HEK293 (cell line): ENCODE results near the gene PPRC1.

ENCODE experiments used
- CTCF ChIA-PET: fragments of 350-600 bp; formaldehyde crosslinking; extraction: SDS; loops from one replicate; lab custom pipeline; 2021; ENCODE audit warnings: antibody characterized with exemption; lab: Yijun Ruan, JAX
- POLR2A ChIA-PET: fragments of 300-600 bp; formaldehyde crosslinking; extraction: SDS; loops from one replicate; lab custom pipeline; 2020; ENCODE audit warnings: antibody characterized with exemption, inconsistent platforms; lab: Yijun Ruan, JAX
- H3K27ac ChIP-seq: fragments of 200-500 bp; sonication (Bioruptor generic); 2 replicates; pipeline ENCODE4 v1.5.1; 2014; ENCODE audit warnings: low read depth, low read length, control low read depth, inconsistent platforms; ENCODE audit errors: extremely low read depth
- H3K36me3 ChIP-seq, 2 experiments: fragments of 200-500 bp in 1 of 2; sonication (Bioruptor generic) in 1 of 2; 1 replicate in 1 of 2; 2 replicates in 1 of 2; pipeline ENCODE4 v1.5.1; 2014 to 2017; ENCODE audit warnings: inconsistent platforms in 2 of 2, low read length in 2 of 2; ENCODE audit not compliant: control insufficient read depth in 2 of 2, insufficient read depth in 1 of 2
- H3K4me1 ChIP-seq: fragments of 200-500 bp; sonication (Bioruptor generic); 2 replicates; pipeline ENCODE4 v1.5.1; 2014; ENCODE audit warnings: mild to moderate bottlenecking, low read length, inconsistent platforms; ENCODE audit not compliant: control insufficient read depth, insufficient read depth
- H3K4me3 ChIP-seq: 2 replicates; pipeline ENCODE4 v1.5.1; 2011; ENCODE audit warnings: low read depth, mild to moderate bottlenecking, control low read depth, low read length, moderate library complexity
- H3K9me3 ChIP-seq: fragments of 200-500 bp; sonication (Bioruptor generic); 2 replicates; pipeline ENCODE4 v1.5.1; 2014; ENCODE audit warnings: low read depth, low read length, inconsistent platforms; ENCODE audit not compliant: control insufficient read depth, insufficient read depth
- EGR2 ChIP-seq: fragments of 450-650 bp; formaldehyde crosslinking; IDR thresholded peaks from 2 replicates; pipeline ENCODE4 v1.5.1; 2016; ENCODE audit warnings: low read depth, missing biosample characterization, missing genetic modification characterization
- FEZF1 ChIP-seq: fragments of 450-650 bp; formaldehyde crosslinking; IDR thresholded peaks from 2 replicates; pipeline ENCODE4 v1.5.1; 2016; ENCODE audit warnings: missing biosample characterization, missing genetic modification characterization
- GLIS2 ChIP-seq: fragments of 450-650 bp; formaldehyde crosslinking; IDR thresholded peaks from 2 replicates; pipeline ENCODE4 v1.5.1; 2016; ENCODE audit warnings: missing biosample characterization, missing genetic modification characterization
- HIC1 ChIP-seq: fragments of 450-650 bp; formaldehyde crosslinking; IDR thresholded peaks from 2 replicates; pipeline ENCODE4 v1.5.1; 2016; ENCODE audit warnings: missing biosample characterization, missing genetic modification characterization
- OVOL3 ChIP-seq: fragments of 450-650 bp; formaldehyde crosslinking; IDR thresholded peaks from 2 replicates; pipeline ENCODE4 v1.5.1; 2016; ENCODE audit warnings: missing biosample characterization, missing genetic modification characterization
- SP2 ChIP-seq: fragments of 450-650 bp; formaldehyde crosslinking; IDR thresholded peaks from 2 replicates; pipeline ENCODE4 v1.5.1; 2016; ENCODE audit warnings: missing biosample characterization, missing genetic modification characterization
- ZBTB26 ChIP-seq: fragments of 450-650 bp; formaldehyde crosslinking; optimal IDR thresholded peaks from 2 replicates; pipeline ENCODE3; 2016; ENCODE audit warnings: missing biosample characterization, mild to moderate bottlenecking, missing genetic modification characterization
- ZNF10 ChIP-seq: fragments of 450-650 bp; formaldehyde crosslinking; IDR thresholded peaks from 2 replicates; pipeline ENCODE4 v1.5.1; 2017; ENCODE audit warnings: missing biosample characterization, missing genetic modification characterization
- ZNF138 ChIP-seq: fragments of 450-650 bp; formaldehyde crosslinking; IDR thresholded peaks from 2 replicates; pipeline ENCODE4 v1.5.1; 2016; ENCODE audit warnings: missing biosample characterization, missing genetic modification characterization, borderline replicate concordance
- ZNF146 ChIP-seq: fragments of 450-650 bp; formaldehyde crosslinking; IDR thresholded peaks from 2 replicates; pipeline ENCODE4 v1.5.1; 2016; ENCODE audit warnings: missing biosample characterization, missing genetic modification characterization
- ZNF155 ChIP-seq: fragments of 450-650 bp; formaldehyde crosslinking; IDR thresholded peaks from 2 replicates; pipeline ENCODE4 v1.5.1; 2016; ENCODE audit warnings: missing biosample characterization, missing genetic modification characterization
- ZNF2 ChIP-seq: fragments of 450-650 bp; formaldehyde crosslinking; IDR thresholded peaks from 2 replicates; pipeline ENCODE4 v1.5.1; 2016; ENCODE audit warnings: missing biosample characterization, missing genetic modification characterization
- ZNF274 ChIP-seq, 2 experiments: fragments of 200-500 bp in 1 of 2; fragments of 450-650 bp in 1 of 2; sonication (Bioruptor generic) in 1 of 2; formaldehyde crosslinking in 1 of 2; IDR thresholded peaks; 2 replicates each; pipeline versions ENCODE4 v1.5.1 to v1.6.1; 2014 to 2016; ENCODE audit warnings: borderline replicate concordance in 1 of 2, inconsistent platforms in 1 of 2, low read length in 1 of 2, missing biosample characterization in 1 of 2, missing genetic modification characterization in 1 of 2
- ZNF350 ChIP-seq: fragments of 450-650 bp; formaldehyde crosslinking; IDR thresholded peaks from 2 replicates; pipeline ENCODE4 v1.5.0; 2017; ENCODE audit warnings: missing biosample characterization, mild to moderate bottlenecking, missing genetic modification characterization
- ZNF366 ChIP-seq: fragments of 450-650 bp; formaldehyde crosslinking; conservative IDR thresholded peaks from 2 replicates; pipeline ENCODE4 v1.5.1; 2016; ENCODE audit warnings: missing biosample characterization, missing genetic modification characterization
- ZNF621 ChIP-seq: fragments of 450-650 bp; formaldehyde crosslinking; IDR thresholded peaks from 2 replicates; pipeline ENCODE4 v1.5.1; 2017; ENCODE audit warnings: missing biosample characterization, missing genetic modification characterization
- ZNF629 ChIP-seq: fragments of 450-650 bp; formaldehyde crosslinking; IDR thresholded peaks from 2 replicates; pipeline ENCODE4 v1.5.1; 2017; ENCODE audit warnings: missing biosample characterization, missing genetic modification characterization
- ZSCAN23 ChIP-seq: fragments of 450-650 bp; formaldehyde crosslinking; IDR thresholded peaks from 2 replicates; pipeline ENCODE4 v1.5.1; 2016; ENCODE audit warnings: missing biosample characterization, missing genetic modification characterization
- TF ChIP-seq, protein P1 (sequence below): fragments of 450-650 bp; formaldehyde crosslinking; IDR thresholded peaks from 2 replicates; pipeline ENCODE4 v1.5.1; 2016; ENCODE audit warnings: missing biosample characterization, missing genetic modification characterization
- TF ChIP-seq, protein P2 (sequence below): sonication (generic); formaldehyde crosslinking; IDR thresholded peaks from 2 replicates; pipeline ENCODE4 v1.8.1; 2022; ENCODE audit warnings: mild to moderate bottlenecking, moderate library complexity, missing genetic modification reagents
- TF ChIP-seq, protein P3 (sequence below): fragments of 450-650 bp; formaldehyde crosslinking; IDR thresholded peaks from 2 replicates; pipeline ENCODE4 v1.5.1; 2016; ENCODE audit warnings: missing biosample characterization, missing genetic modification characterization

The PPRC1 gene

DNA sequence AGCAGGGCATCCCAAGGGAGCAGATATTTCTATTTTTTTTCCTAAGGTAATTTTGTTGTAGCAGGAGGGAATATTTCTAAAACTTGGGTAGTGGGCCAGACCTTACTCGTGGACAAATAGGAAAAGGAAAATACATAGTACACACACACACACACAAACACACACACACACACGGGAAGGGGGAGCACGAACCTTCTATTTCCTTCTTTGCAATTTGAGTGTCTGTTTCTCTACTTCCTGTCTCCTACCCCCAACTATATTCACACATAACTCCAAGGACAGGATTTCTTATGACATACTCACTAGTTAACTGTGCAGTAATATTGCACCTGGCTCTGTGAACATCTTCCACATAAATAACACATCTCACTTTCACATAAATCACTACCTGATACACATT is 17.1 kb upstream of the PPRC1 start (continued):
- TF ChIP-seq, protein P1, sequence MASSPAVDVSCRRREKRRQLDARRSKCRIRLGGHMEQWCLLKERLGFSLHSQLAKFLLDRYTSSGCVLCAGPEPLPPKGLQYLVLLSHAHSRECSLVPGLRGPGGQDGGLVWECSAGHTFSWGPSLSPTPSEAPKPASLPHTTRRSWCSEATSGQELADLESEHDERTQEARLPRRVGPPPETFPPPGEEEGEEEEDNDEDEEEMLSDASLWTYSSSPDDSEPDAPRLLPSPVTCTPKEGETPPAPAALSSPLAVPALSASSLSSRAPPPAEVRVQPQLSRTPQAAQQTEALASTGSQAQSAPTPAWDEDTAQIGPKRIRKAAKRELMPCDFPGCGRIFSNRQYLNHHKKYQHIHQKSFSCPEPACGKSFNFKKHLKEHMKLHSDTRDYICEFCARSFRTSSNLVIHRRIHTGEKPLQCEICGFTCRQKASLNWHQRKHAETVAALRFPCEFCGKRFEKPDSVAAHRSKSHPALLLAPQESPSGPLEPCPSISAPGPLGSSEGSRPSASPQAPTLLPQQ (tag by site-specific recombination): no peak
- TF ChIP-seq ZNF621 (tag by site-specific recombination) (no peak), GLIS2 (no peak)

- H3K9me3 ChIP-seq: no peaks in the 10 kb centered on the region
- H3K36me3 ChIP-seq: peaks cover 0 to 2% of the 10 kb centered on the region in 2 experiments; a peak in 1 of 3 replicates
- no peak overlapping the region for H3K4me3 ChIP-seq
- H3K27ac ChIP-seq: peak overlapping the region; percentile 78
- POLR2A ChIA-PET: no interaction called here
- CTCF ChIA-PET: interaction anchor here (0.8 kb wide), 1 partner anchor 15 kb away, joined by 4 read pairs; no protein-coding TSS in a partner anchor
- TF ChIP-seq OVOL3 (tag by site-specific recombination): no peak
- TF ChIP-seq ZNF350 (tag by site-specific recombination): no peak
- TF ChIP-seq, protein P2, sequence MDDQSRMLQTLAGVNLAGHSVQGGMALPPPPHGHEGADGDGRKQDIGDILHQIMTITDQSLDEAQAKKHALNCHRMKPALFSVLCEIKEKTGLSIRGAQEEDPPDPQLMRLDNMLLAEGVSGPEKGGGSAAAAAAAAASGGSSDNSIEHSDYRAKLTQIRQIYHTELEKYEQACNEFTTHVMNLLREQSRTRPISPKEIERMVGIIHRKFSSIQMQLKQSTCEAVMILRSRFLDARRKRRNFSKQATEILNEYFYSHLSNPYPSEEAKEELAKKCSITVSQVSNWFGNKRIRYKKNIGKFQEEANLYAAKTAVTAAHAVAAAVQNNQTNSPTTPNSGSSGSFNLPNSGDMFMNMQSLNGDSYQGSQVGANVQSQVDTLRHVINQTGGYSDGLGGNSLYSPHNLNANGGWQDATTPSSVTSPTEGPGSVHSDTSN (CRISPR knock-in tag): no peak
- no peak for TF ChIP-seq ZNF10
- TF ChIP-seq SP2 (tag by site-specific recombination): 0 out of 2 replicates have a peak, but pooled peaks have one; percentile 11
- H3K4me1 ChIP-seq: peaks cover 48% of the 10 kb centered on the region
These were observed 16.2 kb upstream of the PPRC1 start for GRCh38 chr10:102116656-102117055.

- Histone ChIP-seq H3K27ac (peak overlapping the region; percentile 78), H3K4me1 (peaks cover 50% of the 10 kb centered on the region), H3K9me3 (no peaks in the 10 kb centered on the region), H3K36me3 (no peaks in the 10 kb centered on the region), H3K4me3 (peak overlapping the region; percentile 2)
- ChIA-PET POLR2A (interaction anchor here (0.8 kb wide), 1 partner anchor 32 kb away, joined by 8 read pairs; no protein-coding TSS in a partner anchor), CTCF (interaction anchor here (0.8 to 1.7 kb wide), 2 partner anchors 14 to 15 kb away, joined by 4 to 8 read pairs; partner anchors contain the start of gene PPRC1)
- TF ChIP-seq ZNF366 (peak; percentile 87), HIC1 (tag by site-specific recombination) (peak; percentile 53; the same call in 1 of the 2 replicates), ZNF138 (tag by site-specific recombination) (no peak), EGR2 (tag by site-specific recombination) (peak; percentile 55; the same call in 1 of the 2 replicates), ZNF629 (tag by site-specific recombination) (peak; percentile 67; the same call in 1 of the 2 replicates), ZNF146 (tag by site-specific recombination) (no peak), ZNF2 (tag by site-specific recombination) (peak; percentile 91; the same call in 1 of the 2 replicates), FEZF1 (tag by site-specific recombination) (peak; percentile 74), ZNF274 (IDR thresholded peaks at IDR 0.05; ENCODE audit: low read length) (no peak), ZNF274 (tag by site-specific recombination; IDR thresholded peaks at IDR 0.05; ENCODE audit: borderline replicate concordance) (no peak), ZSCAN23 (tag by site-specific recombination) (0 out of 2 replicates have a peak, but pooled peaks have one; percentile 35), ZNF155 (tag by site-specific recombination) (no peak), ZBTB26 (tag by site-specific recombination) (peak; percentile 40)
- TF ChIP-seq, protein P3, sequence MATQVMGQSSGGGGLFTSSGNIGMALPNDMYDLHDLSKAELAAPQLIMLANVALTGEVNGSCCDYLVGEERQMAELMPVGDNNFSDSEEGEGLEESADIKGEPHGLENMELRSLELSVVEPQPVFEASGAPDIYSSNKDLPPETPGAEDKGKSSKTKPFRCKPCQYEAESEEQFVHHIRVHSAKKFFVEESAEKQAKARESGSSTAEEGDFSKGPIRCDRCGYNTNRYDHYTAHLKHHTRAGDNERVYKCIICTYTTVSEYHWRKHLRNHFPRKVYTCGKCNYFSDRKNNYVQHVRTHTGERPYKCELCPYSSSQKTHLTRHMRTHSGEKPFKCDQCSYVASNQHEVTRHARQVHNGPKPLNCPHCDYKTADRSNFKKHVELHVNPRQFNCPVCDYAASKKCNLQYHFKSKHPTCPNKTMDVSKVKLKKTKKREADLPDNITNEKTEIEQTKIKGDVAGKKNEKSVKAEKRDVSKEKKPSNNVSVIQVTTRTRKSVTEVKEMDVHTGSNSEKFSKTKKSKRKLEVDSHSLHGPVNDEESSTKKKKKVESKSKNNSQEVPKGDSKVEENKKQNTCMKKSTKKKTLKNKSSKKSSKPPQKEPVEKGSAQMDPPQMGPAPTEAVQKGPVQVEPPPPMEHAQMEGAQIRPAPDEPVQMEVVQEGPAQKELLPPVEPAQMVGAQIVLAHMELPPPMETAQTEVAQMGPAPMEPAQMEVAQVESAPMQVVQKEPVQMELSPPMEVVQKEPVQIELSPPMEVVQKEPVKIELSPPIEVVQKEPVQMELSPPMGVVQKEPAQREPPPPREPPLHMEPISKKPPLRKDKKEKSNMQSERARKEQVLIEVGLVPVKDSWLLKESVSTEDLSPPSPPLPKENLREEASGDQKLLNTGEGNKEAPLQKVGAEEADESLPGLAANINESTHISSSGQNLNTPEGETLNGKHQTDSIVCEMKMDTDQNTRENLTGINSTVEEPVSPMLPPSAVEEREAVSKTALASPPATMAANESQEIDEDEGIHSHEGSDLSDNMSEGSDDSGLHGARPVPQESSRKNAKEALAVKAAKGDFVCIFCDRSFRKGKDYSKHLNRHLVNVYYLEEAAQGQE (tag by site-specific recombination): no peak
These were observed 15.3 kb upstream of the PPRC1 start for GRCh38 chr10:102117391-102118159.
